Body of pancreas (tissue), 4 donors: ENCODE results near the gene NFIA. TPM values are rescaled to one million over a fixed set of nuclear protein-coding genes. Genes with fewer than 3 reads are reported as not detected.

Experiments
- ATAC-seq: fragments of 150-250 bp; one replicate; pipeline ENCODE4 v1.9.1; 2016
- DNase-seq, 4 donors: peaks; one replicate each; pipeline ENCODE4 v3.0.0-alpha.2; 2019
- H3K27ac ChIP-seq, 4 donors: fragments of 200-600 bp; sonication (generic); 1 replicate in 3 of 4; 2 replicates in 1 of 4; pipeline versions ENCODE4 v1.5.1 to v1.6.1; 2016 to 2019; ENCODE audit warnings: mild to moderate bottlenecking in 1 of 4, mixed read lengths in 1 of 4, moderate library complexity in 1 of 4
- H3K27me3 ChIP-seq, 2 donors: fragments of 200-600 bp; sonication (generic); one replicate each; pipeline ENCODE4 v1.6.0; 2016; ENCODE audit warnings: mild to moderate bottlenecking in 1 of 2
- H3K36me3 ChIP-seq, 2 donors: fragments of 200-600 bp; sonication (generic); replicated peaks in 1 of 2; 2 replicates each; pipeline ENCODE4 v1.5.1; 2016; ENCODE audit warnings: low read depth in 2 of 2; ENCODE audit not compliant: insufficient read depth in 1 of 2
- H3K4me1 ChIP-seq: fragments of 200-600 bp; sonication (generic); one replicate; pipeline ENCODE4 v1.6.0; 2016
- H3K4me3 ChIP-seq, 2 donors: fragments of 200-600 bp; sonication (generic); 1 replicate in 1 of 2; 2 replicates in 1 of 2; pipeline ENCODE4 v1.5.1; 2016 to 2019
- H3K9me3 ChIP-seq, 3 donors: fragments of 200-600 bp; sonication (generic); 1 replicate in 2 of 3; 2 replicates in 1 of 3; pipeline ENCODE4 v1.5.1; 2016
- POLR2A ChIP-seq, 3 donors: fragments of 450-650 bp; IDR thresholded peaks; one replicate each; pipeline ENCODE4 v1.6.1; 2016; ENCODE audit warnings: antibody characterized with exemption in 3 of 3, mild to moderate bottlenecking in 2 of 3
- WGBS, 2 donors: methylation state at CpG; one replicate each; pipeline ENCODE4 v1.1.5; 2017; 5-methylcytosine and 5-hydroxymethylcytosine counted together
- intact Hi-C: fragments of 100-400 bp; cut with DNase I; formaldehyde crosslinking; loops from one replicate; pipeline ENCODE4 v1.15.1; 2023
- total RNA-seq, 2 donors: library from RNA; depleted of rRNA; stranded (reverse); fragments of >200 nt; gene quantifications; one replicate each; pipeline ENCODE4 v1.1.0, GENCODE V29; 2016
- TF ChIP-seq, protein P1 (sequence below), 7 experiments: fragments of 450-650 bp in 4 of 7; fragments of 200-600 bp in 3 of 7; sonication (generic) in 3 of 7; IDR thresholded peaks; one replicate each; pipeline ENCODE4 v1.5.1; 2016 to 2019; ENCODE audit warnings: antibody characterized with exemption in 7 of 7

NFIA gene
- total RNA-seq, 2 donors from 2014 or later, result 21.5 to 32.3 TPM

DNA sequence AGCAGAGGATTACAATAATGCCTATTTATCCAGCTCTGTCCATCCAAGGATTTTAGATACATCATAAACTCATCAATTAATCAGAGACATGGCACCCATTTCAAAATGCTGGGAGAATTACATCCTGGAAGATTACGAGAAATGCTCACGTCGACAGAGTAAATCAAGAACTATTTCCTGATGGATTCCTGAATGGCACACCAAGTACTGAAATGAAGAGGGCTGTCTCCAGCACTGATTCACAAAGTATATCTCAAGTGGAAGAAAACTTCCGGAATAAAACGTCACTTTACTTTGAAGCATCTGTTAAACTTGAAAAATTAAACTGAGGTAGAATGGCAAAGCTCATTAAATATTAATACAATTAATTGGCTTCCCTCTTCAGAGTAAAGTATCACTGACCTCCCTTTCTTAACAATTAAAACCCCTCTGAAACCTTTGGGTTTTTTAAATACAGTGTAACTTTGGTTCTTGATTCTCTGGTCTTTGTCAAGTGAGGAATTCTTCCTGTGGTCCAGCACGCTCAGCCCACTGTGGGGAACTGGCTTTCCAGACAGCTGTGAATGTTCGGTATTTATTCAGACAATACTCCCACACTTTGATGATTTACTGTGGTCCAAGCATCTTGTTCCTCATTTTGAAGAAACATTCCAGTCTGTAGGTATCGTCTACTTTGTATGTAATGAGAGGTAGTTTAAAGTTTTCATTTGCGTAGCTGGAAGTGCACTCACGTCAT, 288.0 kb downstream of the NFIA start:
- Histone ChIP-seq H3K9me3 (no peaks in the 10 kb centered on the region), H3K27ac (no peak overlapping the region), H3K36me3 (no peaks in the 10 kb centered on the region), H3K4me3 (no peak overlapping the region), H3K27me3 (no peaks in the 10 kb centered on the region), H3K4me1 (no peaks in the 10 kb centered on the region)
- ATAC-seq (no peak), DNase-seq (no peak)
- WGBS, 2 donors, result 87 to 95% methylated on average over 10 of the region's 10 CpGs
- intact Hi-C loops, result no loop called here
- TF ChIP-seq, protein P1, sequence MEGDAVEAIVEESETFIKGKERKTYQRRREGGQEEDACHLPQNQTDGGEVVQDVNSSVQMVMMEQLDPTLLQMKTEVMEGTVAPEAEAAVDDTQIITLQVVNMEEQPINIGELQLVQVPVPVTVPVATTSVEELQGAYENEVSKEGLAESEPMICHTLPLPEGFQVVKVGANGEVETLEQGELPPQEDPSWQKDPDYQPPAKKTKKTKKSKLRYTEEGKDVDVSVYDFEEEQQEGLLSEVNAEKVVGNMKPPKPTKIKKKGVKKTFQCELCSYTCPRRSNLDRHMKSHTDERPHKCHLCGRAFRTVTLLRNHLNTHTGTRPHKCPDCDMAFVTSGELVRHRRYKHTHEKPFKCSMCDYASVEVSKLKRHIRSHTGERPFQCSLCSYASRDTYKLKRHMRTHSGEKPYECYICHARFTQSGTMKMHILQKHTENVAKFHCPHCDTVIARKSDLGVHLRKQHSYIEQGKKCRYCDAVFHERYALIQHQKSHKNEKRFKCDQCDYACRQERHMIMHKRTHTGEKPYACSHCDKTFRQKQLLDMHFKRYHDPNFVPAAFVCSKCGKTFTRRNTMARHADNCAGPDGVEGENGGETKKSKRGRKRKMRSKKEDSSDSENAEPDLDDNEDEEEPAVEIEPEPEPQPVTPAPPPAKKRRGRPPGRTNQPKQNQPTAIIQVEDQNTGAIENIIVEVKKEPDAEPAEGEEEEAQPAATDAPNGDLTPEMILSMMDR (IDR thresholded peaks at IDR 0.05), result no peak
- TF ChIP-seq POLR2A (IDR thresholded peaks at IDR 0.05), result no peak

DNA sequence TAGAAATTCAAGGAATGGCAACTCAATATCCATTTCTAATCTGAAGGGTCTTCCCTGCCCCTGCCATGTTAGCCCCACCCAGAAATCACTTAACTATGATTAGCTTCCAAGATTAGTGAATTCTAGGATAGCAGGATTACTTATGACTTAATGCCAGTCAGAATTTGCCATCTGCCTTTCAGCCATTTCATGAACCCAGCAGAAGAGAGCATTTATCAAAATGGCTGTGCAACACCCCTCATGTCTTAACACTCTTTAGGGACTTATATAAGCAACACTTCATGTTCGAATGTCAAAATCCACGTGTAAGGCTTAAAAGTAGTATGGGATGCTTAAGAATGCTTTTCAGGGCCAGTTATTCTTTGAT, 288.5 kb downstream of the NFIA start:
- Histone ChIP-seq H3K9me3 (no peaks in the 10 kb centered on the region), H3K27ac (no peak overlapping the region), H3K27me3 (no peaks in the 10 kb centered on the region), H3K4me1 (no peaks in the 10 kb centered on the region), H3K4me3 (no peak overlapping the region), H3K36me3 (no peaks in the 10 kb centered on the region)
- ATAC-seq, result no peak
- intact Hi-C loops, result no loop called here
- 93 to 96% methylated on average over 2 of the region's 2 CpGs for WGBS, 2 donors
- no peak for DNase-seq
- TF ChIP-seq, protein P1 (IDR thresholded peaks at IDR 0.05), result no peak
- TF ChIP-seq POLR2A (IDR thresholded peaks at IDR 0.05), result no peak

DNA sequence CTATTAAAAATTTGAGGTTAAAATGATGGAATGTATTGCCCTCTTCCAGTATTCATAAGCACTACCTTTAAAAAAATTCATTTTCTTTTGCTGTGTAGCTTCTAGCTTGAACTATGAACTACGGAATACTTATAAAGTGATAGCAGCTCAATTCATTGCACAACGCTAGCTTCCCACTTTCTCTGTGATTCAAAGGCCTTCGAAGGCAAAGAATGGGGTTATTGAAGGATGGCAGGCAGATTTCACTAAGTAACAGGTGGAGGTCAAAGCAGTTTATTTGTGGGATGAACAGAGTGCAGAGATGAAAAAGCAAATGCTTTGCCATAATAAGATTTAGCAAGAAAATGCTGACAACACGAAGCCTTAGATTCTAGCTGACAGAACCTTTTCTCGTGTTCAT, 290.6 kb downstream of the NFIA start:
- Histone ChIP-seq H3K4me3 (no peak overlapping the region), H3K36me3 (no peaks in the 10 kb centered on the region), H3K27me3 (no peaks in the 10 kb centered on the region), H3K27ac (no peak overlapping the region), H3K4me1 (no peaks in the 10 kb centered on the region), H3K9me3 (no peaks in the 10 kb centered on the region)
- ATAC-seq, result no peak
- 90 to 91% methylated on average over 5 of the region's 5 CpGs for WGBS, 2 donors
- DNase-seq, result no peak
- intact Hi-C loops, result no loop called here
- TF ChIP-seq POLR2A (IDR thresholded peaks at IDR 0.05), result no peak
- TF ChIP-seq, protein P1 (IDR thresholded peaks at IDR 0.05), result no peak

DNA sequence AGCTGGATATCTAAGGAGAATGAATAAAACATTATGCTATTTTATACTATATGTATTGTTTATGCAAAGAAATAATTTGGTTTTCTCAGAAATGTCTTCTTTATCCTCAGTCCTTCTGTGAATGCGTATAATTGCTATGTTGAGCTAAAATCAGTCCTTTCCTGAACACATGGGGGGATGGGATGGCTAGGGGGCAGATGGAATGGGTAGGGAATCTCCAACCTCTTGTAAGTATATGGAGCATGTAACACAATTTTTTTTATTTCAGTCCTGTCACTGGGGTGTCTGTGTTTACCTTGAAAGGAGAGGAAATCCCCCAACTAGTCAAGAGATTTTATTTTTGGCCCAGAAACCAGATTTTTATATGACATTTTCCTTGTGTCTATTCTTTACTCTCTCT, 291.8 kb downstream of the NFIA start:
- Histone ChIP-seq H3K36me3 (no peaks in the 10 kb centered on the region), H3K4me1 (no peaks in the 10 kb centered on the region), H3K9me3 (no peaks in the 10 kb centered on the region), H3K27me3 (no peaks in the 10 kb centered on the region), H3K27ac (no peak overlapping the region), H3K4me3 (no peak overlapping the region)
- TF ChIP-seq, protein P1 (IDR thresholded peaks at IDR 0.05), result no peak
- TF ChIP-seq POLR2A (IDR thresholded peaks at IDR 0.05), result no peak
- DNase-seq (no peak), ATAC-seq (no peak)
- intact Hi-C loops, result no loop called here
- 95 to 96% methylated on average over 1 of the region's 1 CpG for WGBS, 2 donors
